ENCODE data around the gene ADGRA3. TPM values are rescaled to one million over a fixed set of nuclear protein-coding genes. Genes with fewer than 3 reads are reported as not detected.

Gene ADGRA3
- total RNA-seq, 1 experiment from 2014 or later: 56.5 TPM

DNA sequence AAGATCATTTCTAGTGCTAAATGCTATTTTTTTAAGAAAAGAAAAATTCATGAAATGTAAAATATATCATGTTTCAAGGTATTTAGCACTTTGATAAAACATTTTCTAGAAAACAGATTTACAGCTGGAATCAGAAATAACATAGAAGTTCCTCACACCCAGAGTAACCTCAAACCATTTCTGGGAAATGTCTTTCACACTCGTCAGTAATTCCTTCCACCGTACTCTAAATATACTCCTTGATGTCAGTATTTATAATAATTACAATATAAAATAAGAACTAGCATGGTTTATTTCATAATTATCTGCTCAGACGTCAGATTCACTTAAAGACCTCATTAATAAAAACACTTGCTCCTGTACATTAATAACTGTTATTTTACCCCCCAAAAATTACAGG, 103.9 kb downstream of the ADGRA3 start:
- Mint-ChIP-seq H3K9me3 (no peaks in the 10 kb centered on the region), H3K4me1 (no peaks in the 10 kb centered on the region), H3K4me3 (no peak overlapping the region), H3K27me3 (ENCODE audit: low read depth) (no peaks in the 10 kb centered on the region), H3K27ac (no peak overlapping the region), H3K36me3 (ENCODE audit: insufficient read depth in 1 of 3, low read depth in 3 of 3) (peaks cover 8 to 23% (median 23%) of the 10 kb centered on the region in 3 experiments)
- Histone ChIP-seq H4K20me1 (ENCODE audit: control insufficient read depth, insufficient read depth, insufficient read length) (no peaks in the 10 kb centered on the region), H2BK120ac (ENCODE audit: low read depth, low read length, poor library complexity, severe bottlenecking) (no peak overlapping the region), H3K23ac (ENCODE audit: insufficient read length, low read depth, low read length) (no peak overlapping the region), H3K14ac (ENCODE audit: insufficient read depth, low read length) (no peak overlapping the region), H3K79me1 (ENCODE audit: insufficient read depth, low read depth, low read length, poor library complexity, severe bottlenecking) (no peaks in the 10 kb centered on the region), H3K27ac (ENCODE audit: insufficient read length, low read depth, low read length) (no peak overlapping the region), H3K4me2 (ENCODE audit: insufficient read depth, insufficient read length, low read length) (no peak overlapping the region), H3K56ac (ENCODE audit: insufficient read length, low read depth, low read length) (no peak overlapping the region), H3K23me2 (ENCODE audit: insufficient read length, low read depth, low read length, poor library complexity, severe bottlenecking) (no peaks in the 10 kb centered on the region), H3K9ac (ENCODE audit: extremely low read depth, insufficient read length, low read length) (no peak overlapping the region), H3K9me3 (ENCODE audit: control insufficient read depth, low read depth, low read length) (no peaks in the 10 kb centered on the region), H2BK20ac (ENCODE audit: low read depth, low read length, poor library complexity, severe bottlenecking) (no peak overlapping the region), H3K79me2 (ENCODE audit: insufficient read depth, low read length) (no peaks in the 10 kb centered on the region), H2BK5ac (ENCODE audit: insufficient read length, low read length) (no peak overlapping the region), H3T11ph (ENCODE audit: low read length) (no peak overlapping the region), H2AFZ (ENCODE audit: low read length) (no peak overlapping the region), H3K4me1 (ENCODE audit: insufficient read depth, low read length) (no peaks in the 10 kb centered on the region), H2AK5ac (ENCODE audit: insufficient read length, low read length) (no peak overlapping the region), H3K27me3 (ENCODE audit: insufficient read depth, low read length) (no peaks in the 10 kb centered on the region), H2BK15ac (ENCODE audit: low read depth, low read length) (no peak overlapping the region), H2BK12ac (ENCODE audit: insufficient read length, low read depth, low read length) (no peak overlapping the region), H4K5ac (ENCODE audit: insufficient read length, low read depth, low read length) (no peak overlapping the region), H4K91ac (ENCODE audit: insufficient read length, low read depth, low read length) (no peak overlapping the region), H3K18ac (ENCODE audit: insufficient read length, low read depth, low read length) (no peak overlapping the region), H4K8ac (replicated peaks; ENCODE audit: insufficient read length, low read depth, low read length) (no peak overlapping the region), H3K4ac (ENCODE audit: low read depth, low read length) (no peak overlapping the region)
- no CpG with 5 or more reads among the region's 3 CpGs for WGBS (ENCODE audit: extremely low coverage, insufficient read length, low lambda C conversion rate)
- TF ChIP-seq, protein P1, sequence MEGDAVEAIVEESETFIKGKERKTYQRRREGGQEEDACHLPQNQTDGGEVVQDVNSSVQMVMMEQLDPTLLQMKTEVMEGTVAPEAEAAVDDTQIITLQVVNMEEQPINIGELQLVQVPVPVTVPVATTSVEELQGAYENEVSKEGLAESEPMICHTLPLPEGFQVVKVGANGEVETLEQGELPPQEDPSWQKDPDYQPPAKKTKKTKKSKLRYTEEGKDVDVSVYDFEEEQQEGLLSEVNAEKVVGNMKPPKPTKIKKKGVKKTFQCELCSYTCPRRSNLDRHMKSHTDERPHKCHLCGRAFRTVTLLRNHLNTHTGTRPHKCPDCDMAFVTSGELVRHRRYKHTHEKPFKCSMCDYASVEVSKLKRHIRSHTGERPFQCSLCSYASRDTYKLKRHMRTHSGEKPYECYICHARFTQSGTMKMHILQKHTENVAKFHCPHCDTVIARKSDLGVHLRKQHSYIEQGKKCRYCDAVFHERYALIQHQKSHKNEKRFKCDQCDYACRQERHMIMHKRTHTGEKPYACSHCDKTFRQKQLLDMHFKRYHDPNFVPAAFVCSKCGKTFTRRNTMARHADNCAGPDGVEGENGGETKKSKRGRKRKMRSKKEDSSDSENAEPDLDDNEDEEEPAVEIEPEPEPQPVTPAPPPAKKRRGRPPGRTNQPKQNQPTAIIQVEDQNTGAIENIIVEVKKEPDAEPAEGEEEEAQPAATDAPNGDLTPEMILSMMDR (conservative IDR thresholded peaks at IDR 0.05): no peak
- no peak for DNase-seq

All from H9 (cell line).